HG03039 (cell line): ENCODE results near the gene FAM53A.

Experiments used
- ATAC-seq: cut with Tn5 transposase; IDR thresholded peaks from one replicate; pipeline ENCODE4 v1.9.1; 2021; ENCODE audit warnings: mild to moderate bottlenecking, moderate library complexity; ENCODE audit not compliant: unreplicated experiment

The FAM53A gene

DNA sequence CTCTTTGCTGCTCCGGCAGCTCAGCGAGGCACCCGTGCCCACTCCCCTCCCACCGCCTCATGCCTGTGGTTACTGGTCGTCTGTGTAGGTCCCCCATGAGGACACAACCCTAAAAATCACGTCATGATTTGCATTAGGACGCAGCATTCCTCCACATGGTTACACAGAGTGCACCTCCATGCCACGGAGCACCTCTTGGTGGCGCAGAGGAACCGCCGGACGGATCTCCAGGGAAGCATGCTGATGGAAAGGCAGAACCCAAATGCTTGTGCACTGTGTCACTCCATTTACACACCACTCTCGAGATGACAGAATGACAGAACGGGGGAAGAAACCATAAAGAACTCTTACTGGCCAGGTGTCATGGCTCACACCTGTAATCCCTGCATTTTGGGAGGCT is 22.4 kb downstream of the FAM53A start:
- ATAC-seq = no peak

DNA sequence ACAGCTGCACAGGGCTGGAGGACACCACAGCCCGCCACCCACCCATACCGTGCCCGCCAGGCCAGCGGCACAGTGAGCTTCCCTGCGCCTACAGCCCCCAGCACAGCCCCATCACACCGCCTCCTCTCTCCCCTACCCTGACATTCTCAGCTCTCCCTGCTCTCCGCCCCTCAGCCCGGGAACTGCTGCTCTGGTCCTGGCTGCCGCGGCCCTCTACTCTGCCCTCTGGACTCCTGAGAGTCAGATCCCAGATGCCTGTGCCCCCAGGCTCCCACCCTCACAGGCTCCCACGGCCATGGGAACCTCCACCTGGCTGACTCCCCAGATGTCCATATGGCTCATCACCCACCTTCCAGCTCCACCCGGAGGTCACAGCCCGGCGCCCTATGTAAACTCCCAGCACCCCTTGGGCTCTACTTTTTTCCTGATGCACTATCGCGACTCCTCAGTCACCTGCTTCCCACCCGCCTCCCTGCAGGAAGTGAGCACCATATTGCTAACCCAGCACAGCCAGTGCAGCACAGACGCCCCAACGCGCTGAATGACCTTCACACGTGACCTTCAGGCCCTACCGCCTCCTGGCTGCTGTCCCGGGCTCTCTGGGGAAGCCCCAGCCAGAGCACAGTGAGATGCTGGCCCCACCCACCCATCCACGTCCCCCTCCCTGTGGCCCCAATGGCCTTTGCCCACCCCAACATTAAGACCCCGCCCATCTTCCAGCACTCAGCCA is 23.0 kb downstream of the FAM53A start:
- no peak for ATAC-seq

GRCh38 chr4:1659104-1660043 is 24.7 kb downstream of the FAM53A start:
- no peak for ATAC-seq

DNA sequence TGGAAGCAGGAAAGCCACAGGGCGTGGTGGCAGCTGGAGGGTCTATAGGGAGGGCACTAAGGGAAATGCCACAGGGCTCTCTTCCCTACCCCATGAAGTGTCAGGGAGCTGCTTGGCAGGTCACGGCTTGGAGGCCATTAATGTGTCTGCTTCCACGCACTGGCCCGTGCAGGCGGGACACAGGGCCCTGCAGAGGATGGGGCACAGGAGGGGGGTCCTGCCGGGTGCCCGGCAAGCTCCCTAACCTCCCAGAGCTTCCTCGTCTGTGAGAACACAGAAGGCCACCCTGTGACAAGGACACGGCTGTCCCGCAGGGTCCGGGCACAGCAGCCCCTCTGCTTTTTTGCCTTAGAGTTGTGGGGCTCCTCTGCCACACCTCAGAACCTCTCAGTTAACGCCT is 25.5 kb downstream of the FAM53A start:
- no peak for ATAC-seq

DNA sequence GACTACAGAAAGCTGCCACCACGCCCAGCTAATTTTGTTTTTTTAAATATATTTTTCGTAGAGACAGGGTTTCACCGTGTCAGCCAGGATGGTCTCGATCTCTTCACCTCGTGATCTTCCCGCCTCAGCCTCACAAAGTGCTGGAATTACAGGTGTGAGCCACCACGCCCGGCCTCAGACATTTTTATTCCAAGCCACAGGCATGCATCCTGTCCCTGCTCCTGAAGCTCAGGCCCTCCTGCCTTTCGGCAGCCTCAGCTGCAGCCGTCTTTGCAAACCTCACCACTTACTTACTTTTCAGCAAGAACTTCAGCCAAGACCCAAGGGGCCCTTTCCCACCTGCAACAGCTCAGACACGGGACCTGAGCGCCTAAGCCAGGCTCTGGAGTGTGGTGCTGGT is 26.0 kb downstream of the FAM53A start:
- no peak for ATAC-seq

DNA sequence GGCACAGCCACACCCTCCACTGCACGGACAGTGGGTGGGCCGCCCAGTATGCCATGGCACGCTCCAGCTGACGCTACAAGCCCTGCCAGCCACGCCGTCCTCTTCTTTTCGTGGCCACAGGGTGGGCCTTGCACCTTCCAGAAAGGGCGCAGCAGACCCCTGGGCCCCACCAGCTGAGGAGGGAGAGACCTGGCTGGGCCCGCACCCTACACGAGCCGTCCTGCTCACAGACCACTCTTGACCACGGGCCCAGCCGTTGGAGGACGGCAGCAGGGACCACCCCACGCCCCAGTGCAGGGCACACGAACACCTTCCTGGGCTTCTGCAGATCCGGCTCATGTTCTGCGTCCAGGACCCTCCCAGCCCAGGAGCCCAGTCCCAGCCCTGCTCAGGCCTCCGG is 27.1 kb downstream of the FAM53A start:
- ATAC-seq = no peak

GRCh38 chr4:1656132-1656531 is 28.0 kb downstream of the FAM53A start:
- ATAC-seq = no peak

GRCh38 chr4:1655676-1656075 is 28.4 kb downstream of the FAM53A start:
- no peak for ATAC-seq

GRCh38 chr4:1655081-1655480 is 29.0 kb downstream of the FAM53A start:
- ATAC-seq = no peak

DNA sequence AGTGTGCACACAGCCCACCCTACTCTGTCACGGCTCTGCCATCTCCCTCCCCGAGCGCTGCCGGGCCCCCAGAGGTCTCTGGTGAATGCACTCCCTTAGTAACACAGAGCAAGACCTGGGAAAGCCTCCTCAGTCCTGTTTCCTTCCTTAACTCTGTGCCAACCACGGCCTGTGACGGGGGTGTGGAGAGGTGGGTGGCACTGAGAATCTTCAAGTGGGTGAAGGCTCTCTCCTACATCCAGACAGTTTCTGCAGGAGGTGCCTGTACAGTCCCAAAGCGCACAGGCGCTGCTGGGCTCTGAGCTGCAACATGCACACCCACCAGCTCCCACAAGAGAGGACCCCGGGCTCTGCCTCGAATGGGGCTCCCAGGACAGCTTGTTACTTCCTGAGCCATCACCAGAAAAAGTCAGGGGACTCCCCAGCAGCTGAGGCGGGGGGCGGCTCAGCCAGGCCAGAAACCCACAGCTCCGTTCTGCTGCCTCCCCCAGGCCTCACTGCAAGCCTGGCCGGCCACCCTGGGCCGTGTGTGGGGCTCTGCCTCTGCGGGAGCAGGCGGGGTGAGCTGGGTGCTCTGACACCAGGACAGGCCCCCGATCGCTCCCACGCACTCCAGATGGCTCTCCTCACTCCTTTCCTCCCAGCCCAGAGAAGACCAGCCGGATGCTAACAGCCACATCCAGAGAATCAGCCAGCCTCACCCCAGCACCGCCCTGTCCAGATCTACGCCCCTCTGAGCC is 29.7 kb downstream of the FAM53A start:
- no peak for ATAC-seq

DNA sequence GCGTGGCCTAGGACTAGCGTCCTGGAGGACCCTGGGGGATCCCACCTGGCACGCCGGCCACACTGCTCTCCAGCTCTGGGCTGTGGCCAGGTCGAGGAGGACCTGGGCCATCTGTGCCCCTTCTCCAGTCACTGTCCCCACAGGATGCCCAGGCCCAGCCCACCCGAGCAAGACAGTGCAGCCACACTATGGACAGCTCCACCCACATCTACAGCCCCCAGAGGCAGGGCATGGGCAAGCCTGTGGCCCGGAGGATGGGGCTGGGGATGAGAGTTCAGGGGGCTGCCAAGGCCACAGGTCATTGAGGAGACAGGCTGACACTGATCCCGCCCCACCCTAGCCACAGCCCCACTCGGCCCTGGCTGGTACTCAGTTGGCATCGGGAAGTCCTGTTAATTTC is 30.3 kb downstream of the FAM53A start:
- no peak for ATAC-seq

DNA sequence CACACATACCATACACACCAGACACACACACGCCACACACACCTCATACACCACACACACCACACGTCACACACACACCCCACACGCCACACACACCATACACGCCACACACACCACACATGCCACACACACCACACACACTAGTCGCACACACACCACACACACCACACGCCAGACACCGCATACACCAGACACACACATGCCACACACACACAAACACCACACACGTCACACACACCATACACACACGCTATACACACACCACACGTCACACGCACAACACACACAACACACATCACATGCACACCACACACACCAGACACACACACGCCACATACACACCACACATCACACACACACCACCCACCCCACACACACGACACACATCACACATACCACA is 32.0 kb downstream of the FAM53A start:
- ATAC-seq = no peak

DNA sequence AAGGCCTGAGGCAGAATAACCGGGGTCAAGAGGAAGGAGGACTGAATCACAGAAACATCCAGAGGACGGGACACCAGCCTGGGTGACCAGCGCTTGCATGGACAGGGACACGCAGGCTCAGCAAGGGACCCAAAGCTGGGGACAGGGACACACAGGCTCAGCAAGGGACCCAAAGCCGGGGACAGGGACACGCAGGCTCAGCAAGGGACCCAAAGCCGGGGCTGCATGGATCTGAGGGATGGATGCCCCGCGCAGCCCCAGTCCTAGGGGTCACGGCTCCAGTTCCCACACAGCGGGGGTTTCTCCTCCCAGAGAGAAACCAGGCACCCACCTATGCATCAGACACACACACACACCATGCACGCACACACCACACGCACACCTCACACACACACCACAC is 32.5 kb downstream of the FAM53A start:
- no peak for ATAC-seq

- no peak for ATAC-seq
These were observed 35.2 kb downstream of the FAM53A start for GRCh38 chr4:1648962-1649361.

- ATAC-seq = no peak
These were observed 36.7 kb downstream of the FAM53A start for GRCh38 chr4:1647432-1647831.

DNA sequence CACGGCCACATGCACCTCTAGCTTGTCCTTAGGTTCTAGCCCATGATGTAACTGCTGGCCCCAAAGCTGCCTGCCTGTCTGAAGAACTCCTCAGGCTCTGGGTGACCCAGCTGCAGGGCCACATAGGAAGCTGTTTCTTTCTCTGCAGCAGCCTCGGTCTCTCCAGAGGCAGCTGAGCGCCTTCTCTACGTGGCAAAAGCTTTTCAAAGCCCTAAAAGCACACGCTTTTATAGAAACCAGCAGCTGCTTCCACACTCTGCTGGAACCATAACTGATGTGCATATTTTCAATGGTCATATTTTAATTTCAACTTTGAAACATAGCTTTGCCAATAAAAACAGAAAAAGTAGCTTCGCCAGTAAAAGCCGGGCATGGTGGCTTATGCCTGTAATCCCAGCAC is 37.4 kb downstream of the FAM53A start:
- no peak for ATAC-seq

DNA sequence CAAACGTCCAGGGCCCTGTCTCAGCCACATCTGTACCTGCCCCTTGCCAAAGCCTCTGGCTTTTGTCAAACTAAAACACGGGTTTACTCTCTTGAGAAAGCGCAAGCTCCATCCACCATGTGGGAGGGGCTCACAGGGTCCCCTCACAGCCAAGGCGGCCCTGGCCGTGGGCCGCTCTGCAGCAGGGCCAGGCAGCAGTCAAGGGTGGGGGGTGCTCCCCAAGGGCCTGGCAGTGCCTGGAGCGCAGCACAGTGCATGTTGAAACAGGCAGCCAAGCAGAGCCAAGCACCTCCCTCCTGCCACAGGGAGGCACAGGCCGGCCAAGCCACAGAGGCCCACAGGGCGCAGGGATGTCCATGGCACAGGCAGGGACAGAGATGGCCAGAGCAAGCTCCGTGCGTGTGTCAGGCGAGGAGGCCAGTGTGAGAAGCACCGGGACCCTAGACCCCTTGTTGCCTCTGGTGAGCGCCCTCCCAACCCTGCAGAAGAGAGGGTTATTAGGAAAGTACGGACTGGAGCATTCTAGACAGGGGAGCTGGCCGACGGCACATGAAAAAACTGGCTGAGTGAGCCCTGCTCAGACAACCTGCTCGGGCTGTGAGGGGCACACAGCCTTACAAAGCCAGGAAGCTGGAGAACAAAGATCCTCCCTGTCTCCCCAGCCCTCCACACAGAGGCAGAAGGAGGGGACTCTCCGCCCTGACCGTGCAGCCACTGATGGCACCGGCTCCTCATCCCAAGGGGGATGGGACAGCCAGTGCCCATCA is 39.0 kb downstream of the FAM53A start:
- ATAC-seq = no peak

DNA sequence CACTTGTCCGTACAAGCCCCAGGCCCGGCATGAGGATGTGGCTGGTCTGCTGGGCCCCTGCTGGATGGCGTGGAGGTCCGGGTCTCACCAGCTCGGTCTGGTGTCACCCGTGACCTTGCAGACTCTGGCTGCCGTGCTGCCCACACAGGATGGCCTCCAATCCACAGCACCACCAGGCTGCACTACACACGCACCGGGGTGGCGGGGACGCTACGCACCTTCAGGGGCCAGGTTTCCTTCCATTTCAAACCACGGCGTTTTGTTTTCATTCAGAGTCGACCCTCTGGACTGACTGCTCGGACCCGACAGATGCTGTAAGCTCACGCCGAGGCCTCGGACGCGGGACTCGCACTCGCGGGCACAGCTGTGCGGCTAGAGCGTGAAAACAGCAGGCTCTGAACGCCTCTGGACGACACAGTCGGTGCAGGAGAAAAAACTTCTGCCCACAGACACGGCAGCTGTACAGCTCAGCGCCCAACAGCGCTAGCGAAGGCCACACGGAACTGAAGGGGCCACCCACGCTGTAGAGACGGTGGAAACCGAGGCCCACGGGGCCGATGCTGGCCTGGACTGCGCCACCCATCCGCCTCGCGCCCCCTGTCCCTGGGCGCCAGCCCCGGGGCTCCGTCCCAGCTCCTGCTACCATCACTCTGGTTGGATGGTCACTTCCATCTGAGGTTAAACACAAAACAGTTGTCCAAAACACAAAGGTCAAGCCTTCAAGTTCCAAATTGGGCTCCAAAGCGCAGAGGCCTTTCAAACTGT is 40.0 kb downstream of the FAM53A start:
- no peak for ATAC-seq

DNA sequence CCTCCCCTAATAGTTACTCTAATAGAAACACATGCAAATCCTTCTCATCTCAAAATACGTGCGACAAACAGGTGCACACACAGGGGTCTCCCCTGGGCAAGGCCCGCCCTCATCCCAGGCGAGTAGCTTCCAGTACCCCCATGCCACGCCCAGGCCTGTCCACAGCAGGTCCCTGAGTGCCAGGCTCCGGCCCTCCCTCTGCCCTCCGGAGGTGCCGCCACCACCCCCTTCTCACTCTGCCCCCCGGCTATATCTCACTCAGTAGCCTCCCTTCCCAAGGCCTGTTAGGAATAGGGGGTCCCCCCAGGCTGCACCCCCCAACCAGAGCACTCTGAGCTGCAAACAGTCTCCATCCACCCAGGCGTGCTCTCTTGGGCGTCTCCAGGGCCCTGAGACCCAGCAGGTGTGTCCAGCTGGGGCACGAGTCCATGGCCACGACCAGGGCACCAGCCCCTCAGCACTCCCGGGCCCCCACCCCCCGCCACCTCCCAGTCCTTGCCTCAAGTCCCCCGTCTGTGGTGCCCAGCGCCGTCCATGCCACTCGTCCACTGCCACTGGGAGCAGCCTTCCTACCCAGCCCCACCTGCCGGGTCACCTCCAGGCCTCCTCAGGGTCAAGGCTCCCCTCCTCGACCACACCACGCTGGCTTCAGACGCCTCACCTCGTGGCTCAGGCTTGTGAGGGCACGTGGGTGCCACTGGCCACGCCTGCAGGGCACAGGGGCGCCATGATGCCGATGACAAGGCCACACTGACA is 41.7 kb downstream of the FAM53A start:
- ATAC-seq = no peak
